HL-60/S4 (cell line): Measurements from ENCODE around the gene WNK2.

ENCODE experiments used
- in situ Hi-C: fragments of 300-500 bp; cut with MboI; formaldehyde crosslinking; loops from 2 replicates; pipeline ENCODE4 v1.14.3; 2022; ENCODE audit warnings: low sequenced_read_pairs

The WNK2 gene

GRCh38 chr9:93198117-93198837 is 14.3 kb downstream of the WNK2 start:
- in situ Hi-C loops: no loop called here

- in situ Hi-C loops: no loop called here
These were observed 15.1 kb downstream of the WNK2 start for GRCh38 chr9:93198838-93199625.

GRCh38 chr9:93200449-93200742 is 16.5 kb downstream of the WNK2 start:
- in situ Hi-C loops: no loop called here

GRCh38 chr9:93200989-93201334 is 17.0 kb downstream of the WNK2 start:
- in situ Hi-C loops: no loop called here

GRCh38 chr9:93203026-93203717 is 19.2 kb downstream of the WNK2 start:
- in situ Hi-C loops: no loop called here

- in situ Hi-C loops: no loop called here
These were observed 20.0 kb downstream of the WNK2 start for GRCh38 chr9:93203718-93204469.

- in situ Hi-C loops: no loop called here
These were observed 20.6 kb downstream of the WNK2 start for GRCh38 chr9:93204470-93205043.

- in situ Hi-C loops: no loop called here
These were observed 21.3 kb downstream of the WNK2 start for GRCh38 chr9:93205045-93205768.

GRCh38 chr9:93205896-93206575 is 22.1 kb downstream of the WNK2 start:
- in situ Hi-C loops: no loop called here

- in situ Hi-C loops: no loop called here
These were observed 22.7 kb downstream of the WNK2 start for GRCh38 chr9:93206576-93207155.

GRCh38 chr9:93207326-93207814 is 23.4 kb downstream of the WNK2 start:
- in situ Hi-C loops: no loop called here

- in situ Hi-C loops: no loop called here
These were observed 24.2 kb downstream of the WNK2 start for GRCh38 chr9:93207860-93208734.

GRCh38 chr9:93209097-93209496 is 25.2 kb downstream of the WNK2 start:
- in situ Hi-C loops: no loop called here

GRCh38 chr9:93209576-93210323 is 25.8 kb downstream of the WNK2 start:
- in situ Hi-C loops: no loop called here

- in situ Hi-C loops: no loop called here
These were observed 26.5 kb downstream of the WNK2 start for GRCh38 chr9:93210324-93210973.

- in situ Hi-C loops: no loop called here
These were observed 27.2 kb downstream of the WNK2 start for GRCh38 chr9:93210974-93211653.

GRCh38 chr9:93211654-93212001 is 27.7 kb downstream of the WNK2 start:
- in situ Hi-C loops: no loop called here
